Neutrophil (primary cell): ENCODE data around the gene UST.
"Not testable (repeated sequence)": the region's sequence is repeated elsewhere in the genome, so short reads cannot be mapped to it uniquely, and the experiment has no call there.

Source experiments
- H3K27ac ChIP-seq: fragments of 200-600 bp; sonication (generic); 2 replicates; pipeline ENCODE4 v1.5.1; 2016; ENCODE audit warnings: mild to moderate bottlenecking, moderate library complexity
- H3K27me3 ChIP-seq: fragments of 200-600 bp; sonication (generic); 2 replicates; pipeline ENCODE4 v1.6.0; 2016; ENCODE audit warnings: mild to moderate bottlenecking
- H3K36me3 ChIP-seq: fragments of 200-600 bp; sonication (generic); 2 replicates; pipeline ENCODE4 v1.5.1; 2017
- H3K4me1 ChIP-seq, 2 experiments: fragments of 200-600 bp in 1 of 2; sonication (generic) in 1 of 2; 1 replicate in 1 of 2; 2 replicates in 1 of 2; pipeline versions ENCODE4 v1.5.1 to v1.6.1; 2013 to 2016; ENCODE audit warnings: low read depth in 1 of 2, low read length in 1 of 2, mild to moderate bottlenecking in 1 of 2, moderate library complexity in 1 of 2; ENCODE audit not compliant: control insufficient read depth in 1 of 2, insufficient read depth in 1 of 2
- H3K4me3 ChIP-seq, 2 experiments: fragments of 200-600 bp in 1 of 2; sonication (generic) in 1 of 2; 1 replicate in 1 of 2; 2 replicates in 1 of 2; pipeline ENCODE4 v1.5.1; 2013 to 2016; ENCODE audit warnings: low read depth in 1 of 2, low read length in 1 of 2, mild to moderate bottlenecking in 1 of 2, moderate library complexity in 1 of 2
- H3K9me3 ChIP-seq: fragments of 200-600 bp; sonication (generic); 2 replicates; pipeline ENCODE4 v1.5.1; 2016
- CTCF ChIP-seq: fragments of 200-600 bp; sonication (generic); IDR thresholded peaks from 2 replicates; pipeline ENCODE4 v1.5.1; 2016; ENCODE audit warnings: antibody characterized with exemption

Gene UST

DNA sequence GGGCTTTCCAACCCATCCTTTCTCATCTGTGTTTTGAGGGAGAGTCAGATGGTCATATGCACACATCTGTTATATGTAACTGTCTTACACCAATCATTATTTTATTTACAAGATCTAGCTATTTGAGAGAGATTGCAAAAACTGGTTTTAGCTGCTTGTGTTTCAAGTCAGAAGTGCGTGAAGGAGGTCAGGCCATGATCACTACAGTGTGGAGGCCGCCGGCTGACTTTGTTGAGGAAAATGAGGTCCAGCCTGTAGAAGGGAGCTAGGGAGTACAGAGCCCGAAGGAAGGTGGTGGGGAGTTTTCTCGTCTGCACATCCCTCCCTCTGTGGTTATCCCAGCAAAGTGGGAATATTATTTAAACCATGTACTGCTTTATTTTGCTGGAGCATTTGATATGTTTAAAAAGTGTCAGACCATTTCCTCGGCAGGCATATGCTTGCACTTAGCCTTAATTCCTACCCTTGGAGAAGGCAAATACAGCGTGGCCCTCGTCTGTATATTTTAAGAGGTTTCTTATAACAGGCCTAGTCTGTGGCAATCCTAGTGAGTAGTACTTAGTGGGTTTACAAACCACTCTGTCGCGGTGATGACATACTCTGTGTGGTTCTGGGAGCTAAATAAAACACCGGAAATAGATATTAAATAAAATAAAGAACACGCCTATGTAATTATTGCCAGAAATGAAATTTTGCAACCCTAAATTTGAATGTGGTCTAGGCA lies 95.6 kb downstream of the UST start:
- H3K9me3 ChIP-seq: no peaks in the 10 kb centered on the region
- no peaks in the 10 kb centered on the region for H3K4me1 ChIP-seq
- no peak overlapping the region for H3K27ac ChIP-seq
- H3K4me3 ChIP-seq: no peak overlapping the region
- no peaks in the 10 kb centered on the region for H3K27me3 ChIP-seq
- no peaks in the 10 kb centered on the region for H3K36me3 ChIP-seq
- TF ChIP-seq CTCF: no peak

- TF ChIP-seq CTCF: no peak
- no peaks in the 10 kb centered on the region for H3K36me3 ChIP-seq
- no peaks in the 10 kb centered on the region for H3K9me3 ChIP-seq
- no peak overlapping the region for H3K4me3 ChIP-seq
- no peak overlapping the region for H3K27ac ChIP-seq
- no peaks in the 10 kb centered on the region for H3K27me3 ChIP-seq
- no peaks in the 10 kb centered on the region for H3K4me1 ChIP-seq
Measured at GRCh38 chr6:148845464-148845863, 98.6 kb downstream of the UST start.

DNA sequence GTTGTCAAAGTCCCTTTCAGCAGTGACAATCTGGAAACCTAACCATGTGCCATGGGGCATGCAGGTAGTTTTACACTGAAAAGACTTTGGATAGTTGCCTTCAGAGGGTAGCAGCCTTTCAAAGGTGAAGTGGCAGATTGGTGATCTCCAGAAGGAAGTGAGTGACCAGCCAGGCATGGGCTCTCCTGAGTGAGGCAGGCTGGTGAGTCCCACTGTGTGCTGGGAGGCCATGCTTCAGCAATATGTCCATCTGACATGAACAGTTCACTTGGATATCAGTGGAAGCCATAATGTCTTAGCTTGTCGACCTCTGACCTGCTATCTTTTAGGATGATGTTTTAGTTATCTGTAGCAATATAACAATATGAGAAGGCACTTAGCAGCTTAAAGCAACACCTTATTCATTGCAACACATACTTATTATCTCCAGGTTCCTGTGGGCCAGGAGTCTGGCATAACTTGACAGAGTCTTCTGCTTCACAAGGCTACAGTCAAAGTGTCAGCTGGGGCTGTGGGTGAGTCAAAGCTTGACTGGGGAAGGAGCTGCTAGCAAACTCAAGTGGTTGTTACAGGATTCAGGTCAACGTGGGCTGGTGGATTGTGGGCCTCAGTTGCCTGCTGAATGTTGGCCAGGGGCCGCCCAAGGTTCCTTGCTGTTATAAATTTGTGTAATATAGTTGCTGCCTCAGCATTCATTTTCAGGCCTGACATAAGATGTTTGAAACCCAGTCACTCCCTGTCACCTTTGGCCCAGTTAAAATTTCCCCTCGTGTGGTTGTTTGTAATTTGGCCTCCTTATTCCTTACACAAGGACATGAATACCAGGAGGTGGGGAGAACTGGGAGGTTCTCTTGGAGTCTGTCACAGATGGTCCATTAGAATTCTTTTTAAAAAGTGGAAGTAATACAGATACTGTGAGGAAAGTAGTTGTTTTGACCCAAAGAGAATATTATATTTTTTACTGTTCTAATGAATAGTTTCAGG lies 100.2 kb downstream of the UST start:
- H3K4me3 ChIP-seq: no peak overlapping the region
- H3K9me3 ChIP-seq: no peaks in the 10 kb centered on the region
- no peak for TF ChIP-seq CTCF
- H3K27me3 ChIP-seq: no peaks in the 10 kb centered on the region
- no peak overlapping the region for H3K27ac ChIP-seq
- H3K36me3 ChIP-seq: no peaks in the 10 kb centered on the region
- H3K4me1 ChIP-seq: no peaks in the 10 kb centered on the region

- Histone ChIP-seq H3K27me3 (no peaks in the 10 kb centered on the region), H3K4me1 (peaks cover 0 to under 1% of the 10 kb centered on the region in 2 experiments), H3K9me3 (no peaks in the 10 kb centered on the region), H3K27ac (no peak overlapping the region), H3K4me3 (no peak overlapping the region), H3K36me3 (no peaks in the 10 kb centered on the region)
- TF ChIP-seq CTCF: no peak
Measured at GRCh38 chr6:148848915-148849314, 102.1 kb downstream of the UST start.

- not testable (repeated sequence) for H3K4me3 ChIP-seq, H3K27me3 ChIP-seq, H3K9me3 ChIP-seq, H3K4me1 ChIP-seq, H3K36me3 ChIP-seq, H3K27ac ChIP-seq
Measured at GRCh38 chr6:148849449-148849848, 102.6 kb downstream of the UST start.

GRCh38 chr6:148850964-148851363 lies 104.1 kb downstream of the UST start:
- no peak for TF ChIP-seq CTCF
- no peak overlapping the region for H3K4me3 ChIP-seq
- H3K27me3 ChIP-seq: no peaks in the 10 kb centered on the region
- no peaks in the 10 kb centered on the region for H3K36me3 ChIP-seq
- no peaks in the 10 kb centered on the region for H3K9me3 ChIP-seq
- H3K4me1 ChIP-seq: peaks cover 0 to 3% of the 10 kb centered on the region in 2 experiments
- H3K27ac ChIP-seq: no peak overlapping the region
